Activated naive CD8-positive, alpha-beta T cell treated with anti-CD3 and anti-CD28 coated beads, Interleukin-2, amount 50 U/mL, for 16 hours (primary cell): Measurements from ENCODE around the gene SPHKAP.
"Not testable (repeated sequence)": the region's sequence is repeated elsewhere in the genome, so short reads cannot be mapped to it uniquely, and the experiment has no call there.

ENCODE experiments used
- DNase-seq: peaks from one replicate; pipeline ENCODE4 v3.0.0-alpha.2; 2020; ENCODE audit warnings: low read depth, low spot score

SPHKAP gene

DNA sequence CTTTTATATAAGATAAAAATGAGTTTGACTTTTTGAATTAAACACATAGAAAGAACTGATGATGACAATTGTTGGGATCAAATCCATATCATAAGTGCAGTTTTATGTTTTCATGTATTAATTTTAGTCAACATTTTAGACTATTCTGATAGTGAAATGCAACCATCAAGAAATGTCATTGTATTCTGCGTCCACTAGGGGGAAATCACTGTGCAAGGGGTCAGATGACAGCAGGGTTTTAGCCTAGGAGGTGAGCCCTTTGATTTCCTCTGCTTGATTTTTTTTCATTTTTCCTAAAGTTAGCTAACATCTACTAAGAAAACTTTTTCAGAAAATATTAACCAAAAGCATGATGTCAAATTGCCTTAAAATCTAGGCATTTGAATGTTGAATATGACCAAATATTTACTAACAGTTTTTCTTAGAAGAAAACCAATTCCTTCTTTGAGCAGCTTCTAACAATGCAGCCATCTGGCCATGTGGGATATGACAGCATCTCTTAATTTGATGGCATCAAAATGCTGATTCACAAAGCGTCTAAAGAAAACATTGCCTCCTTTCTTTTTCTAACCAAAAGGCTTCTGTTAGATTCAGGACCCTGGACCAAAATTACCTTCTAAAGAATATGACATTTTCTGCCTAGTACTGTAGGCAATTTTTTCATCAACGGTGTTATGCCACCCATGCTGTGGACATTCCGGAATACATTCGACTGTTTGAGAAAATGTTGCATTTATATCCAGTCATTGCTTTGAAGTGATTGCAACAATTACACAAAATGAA, 141.5 kb downstream of the SPHKAP start:
- no peak for DNase-seq

DNA sequence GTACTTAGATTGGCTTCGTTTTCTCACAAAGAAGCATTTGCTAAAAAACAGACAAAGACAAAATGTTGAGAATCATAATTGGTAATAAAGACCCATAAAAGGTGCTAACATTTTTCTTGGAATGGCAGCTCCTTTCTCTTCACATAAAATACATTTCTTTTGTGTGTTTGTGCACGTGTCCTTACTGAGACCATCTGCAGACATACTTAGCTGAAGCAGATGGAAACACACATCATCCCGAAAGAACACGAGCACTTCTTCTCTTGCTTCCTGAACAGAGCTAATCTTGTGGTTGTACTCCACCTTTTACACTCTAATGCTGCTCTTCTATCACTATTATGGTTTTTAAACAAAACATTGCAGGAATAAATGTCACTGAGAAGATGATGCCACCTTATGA, 142.5 kb downstream of the SPHKAP start:
- DNase-seq, result no peak

DNA sequence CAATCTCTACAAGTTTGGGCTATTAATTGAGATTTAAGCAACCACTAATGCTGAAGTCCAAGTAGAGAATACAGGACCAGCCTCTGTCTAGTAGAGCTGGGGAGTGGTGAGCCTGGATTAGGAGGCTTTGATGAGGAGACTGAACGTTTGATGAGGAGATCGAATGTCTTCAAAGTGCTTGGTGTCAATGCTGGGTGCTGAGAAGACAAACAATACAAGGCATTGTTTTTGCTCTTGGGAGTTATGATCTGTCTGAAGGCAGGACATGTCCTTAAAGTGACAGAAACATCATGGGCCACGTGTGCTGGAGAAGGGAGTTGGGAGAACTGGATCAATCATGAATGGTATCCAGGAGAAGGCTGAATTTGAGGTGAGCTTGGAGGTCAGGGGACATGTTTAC, 143.6 kb downstream of the SPHKAP start:
- DNase-seq, result no peak

DNA sequence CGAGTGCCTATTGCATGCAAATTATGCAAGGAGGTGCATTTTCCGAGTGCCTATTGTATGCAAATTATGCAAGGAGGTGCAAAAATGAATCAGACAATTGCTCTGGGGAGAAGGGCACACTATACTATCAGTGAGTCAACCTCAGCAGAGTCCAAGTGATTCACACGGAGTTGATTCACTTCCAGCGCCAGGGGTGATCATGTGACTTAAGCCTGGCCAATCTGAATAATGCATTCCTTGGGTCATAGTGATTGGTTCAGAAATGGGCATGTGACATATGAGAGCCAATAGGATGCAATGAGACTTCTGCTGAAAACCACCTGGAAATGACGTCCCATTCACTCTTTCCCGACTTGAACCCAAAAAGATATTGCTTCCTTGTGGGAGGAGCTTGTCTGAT, 157.9 kb downstream of the SPHKAP start:
- DNase-seq, result no peak

DNA sequence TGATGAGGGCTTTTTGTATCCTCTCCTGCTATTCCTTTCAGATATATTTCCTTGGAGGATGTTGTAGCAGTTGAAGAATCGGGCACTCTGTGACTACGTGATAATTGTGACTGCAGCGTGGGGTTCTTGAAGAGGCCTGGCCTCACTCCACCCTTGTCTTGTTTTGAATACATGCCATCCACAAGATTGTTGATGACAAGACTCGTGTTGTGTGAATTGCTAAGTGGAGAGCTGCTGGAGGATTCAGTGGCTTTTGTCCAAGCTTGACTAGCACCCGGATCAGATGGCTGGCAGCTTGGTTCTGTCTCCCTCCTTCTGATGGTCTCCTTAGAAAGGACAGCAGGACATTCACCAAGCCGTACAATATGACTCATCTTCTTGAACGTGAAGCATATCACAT, 163.2 kb downstream of the SPHKAP start:
- DNase-seq, result no peak

DNA sequence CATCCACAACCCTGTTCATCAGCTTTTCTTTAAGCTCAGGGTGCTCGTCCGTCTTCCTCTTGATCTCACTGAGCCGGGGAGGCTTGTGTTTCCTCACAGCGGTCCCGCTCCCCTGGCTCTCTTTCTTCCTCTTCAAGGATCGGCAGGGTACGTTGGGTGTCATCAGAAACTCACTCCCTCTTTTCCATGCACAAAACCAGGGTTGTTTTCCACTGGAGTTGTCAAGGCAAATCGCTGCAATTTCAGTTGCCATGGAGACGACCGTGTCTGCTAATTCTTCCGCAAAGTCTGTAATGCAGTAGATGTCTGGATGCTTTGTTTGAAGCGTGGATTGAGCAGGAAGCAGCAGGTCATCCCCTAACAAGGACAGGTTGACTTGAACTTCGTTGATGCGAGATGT, 163.7 kb downstream of the SPHKAP start:
- no peak for DNase-seq

DNA sequence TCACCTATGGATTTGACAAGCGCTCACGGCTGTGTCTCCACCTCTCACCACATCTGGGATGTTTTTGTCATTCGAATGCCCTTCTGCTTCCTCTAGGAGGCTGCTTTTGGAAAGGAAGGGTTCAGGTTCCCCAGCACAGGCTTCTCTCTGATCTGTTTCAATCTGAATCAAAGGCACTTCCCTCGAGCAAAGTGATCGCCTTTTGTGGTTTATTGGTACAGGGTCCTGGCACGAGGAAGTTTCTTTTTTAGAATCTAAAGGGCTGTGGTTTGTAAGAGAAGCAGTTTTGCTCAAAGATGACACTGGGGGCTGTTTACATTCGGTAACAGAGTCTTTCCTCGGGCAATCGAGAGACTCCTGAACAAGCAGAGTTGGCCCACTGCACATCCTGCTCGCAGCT, 165.1 kb downstream of the SPHKAP start:
- no peak for DNase-seq

DNA sequence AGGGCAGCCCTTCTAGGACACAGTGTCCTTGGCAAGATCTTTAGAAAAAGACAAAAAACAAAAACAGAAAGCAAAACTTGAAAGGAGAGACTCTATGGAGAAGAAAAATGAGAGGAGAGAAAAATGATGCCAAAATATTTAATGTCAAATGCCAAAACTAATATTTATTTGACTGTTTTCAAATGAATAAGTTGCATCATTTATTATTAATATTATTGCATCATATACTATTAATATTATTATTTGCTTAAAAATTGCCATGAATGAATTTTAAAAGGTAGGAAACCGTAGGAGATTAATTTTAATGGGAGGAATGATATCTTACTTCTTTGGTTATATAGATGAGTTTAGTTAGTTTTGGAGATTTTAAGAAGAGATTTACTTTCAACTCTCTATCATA, 165.7 kb downstream of the SPHKAP start:
- DNase-seq, result no peak

DNA sequence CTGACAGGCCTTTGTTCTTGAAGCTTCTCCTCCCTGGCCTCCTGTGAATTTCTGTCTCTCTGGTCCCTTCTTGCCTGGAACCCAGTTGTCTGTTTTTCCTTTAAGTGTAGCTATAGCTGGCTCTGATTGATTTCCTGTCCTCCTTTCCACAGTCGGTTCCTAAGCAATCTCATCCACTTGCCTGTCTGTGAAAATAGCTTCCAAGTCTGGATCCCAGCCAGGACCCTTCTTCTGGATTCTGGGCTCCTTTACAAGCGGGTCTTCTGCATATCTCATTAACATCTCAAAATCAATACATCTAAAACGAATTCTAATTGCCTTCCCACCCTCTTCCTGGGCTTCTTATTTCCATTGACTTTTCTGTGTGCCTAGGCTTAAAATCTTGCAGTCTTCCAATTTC, 185.1 kb downstream of the SPHKAP start:
- DNase-seq, result no peak

DNA sequence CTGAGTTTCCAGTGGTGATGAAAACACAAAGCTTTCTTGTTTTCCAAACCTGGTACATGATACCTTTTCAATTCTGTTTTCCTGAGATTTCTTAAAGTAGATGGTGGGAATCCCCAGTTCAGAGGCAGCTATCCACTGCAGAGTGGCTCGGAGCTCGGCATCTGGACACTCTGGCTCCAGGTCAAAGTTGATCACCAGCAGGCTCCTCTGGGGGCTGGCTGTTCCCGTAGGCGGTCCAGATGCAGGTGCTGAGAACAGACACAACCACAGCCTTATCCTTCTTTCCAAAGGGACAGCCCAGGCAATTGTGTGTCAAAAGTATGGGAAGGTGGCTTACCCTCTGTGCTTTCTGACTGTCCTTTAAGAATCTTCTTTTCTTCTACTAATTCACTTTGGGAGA, 190.6 kb downstream of the SPHKAP start:
- no peak for DNase-seq

DNA sequence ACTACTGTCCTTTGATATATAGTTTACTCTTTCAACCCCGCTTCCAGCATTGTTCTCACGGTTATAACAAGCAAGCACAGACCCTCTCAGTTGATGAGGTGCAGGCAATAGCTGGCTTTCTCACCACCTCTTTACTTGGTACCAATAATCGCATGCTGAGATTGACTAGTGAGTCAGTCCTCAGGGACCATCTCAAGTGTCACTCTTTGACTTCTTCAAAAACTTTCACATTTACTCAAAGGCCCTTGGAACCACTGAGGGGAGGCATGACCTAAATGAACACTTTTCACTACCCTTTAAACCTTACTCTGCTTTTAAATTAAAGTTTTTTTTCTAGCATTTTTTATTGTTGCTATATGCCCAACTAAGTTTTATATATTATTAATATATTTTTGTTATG, 208.2 kb downstream of the SPHKAP start:
- DNase-seq, result no peak

DNA sequence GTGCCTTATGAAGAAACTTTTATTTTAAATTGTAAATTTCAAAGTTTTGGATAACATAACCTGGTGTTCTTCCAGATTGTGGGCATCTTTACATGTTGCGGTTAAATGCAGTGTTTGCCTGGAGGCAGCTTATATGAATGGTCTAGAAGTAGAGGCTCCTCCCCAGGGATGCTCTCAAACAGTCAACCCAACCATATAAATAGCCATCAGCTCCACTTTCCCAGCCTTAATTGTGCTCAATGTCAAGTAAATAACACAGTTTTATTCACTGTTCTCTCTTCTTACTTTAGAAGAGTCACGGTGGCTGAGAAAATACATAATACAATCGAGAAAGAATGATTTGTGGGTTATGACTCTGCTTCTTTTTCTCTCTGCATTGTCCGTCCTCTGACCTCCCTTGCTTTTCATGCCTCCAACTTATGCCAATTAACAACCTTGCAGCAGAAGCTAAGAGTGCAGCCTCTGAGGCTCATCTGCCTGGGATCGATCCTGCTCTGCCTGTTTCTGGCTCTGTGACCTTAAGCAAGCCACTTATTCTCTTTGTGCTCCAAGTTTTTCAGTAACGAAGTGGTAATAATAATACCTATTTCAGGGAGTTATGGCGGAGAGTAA, 209.8 kb downstream of the SPHKAP start:
- DNase-seq, result no peak

DNA sequence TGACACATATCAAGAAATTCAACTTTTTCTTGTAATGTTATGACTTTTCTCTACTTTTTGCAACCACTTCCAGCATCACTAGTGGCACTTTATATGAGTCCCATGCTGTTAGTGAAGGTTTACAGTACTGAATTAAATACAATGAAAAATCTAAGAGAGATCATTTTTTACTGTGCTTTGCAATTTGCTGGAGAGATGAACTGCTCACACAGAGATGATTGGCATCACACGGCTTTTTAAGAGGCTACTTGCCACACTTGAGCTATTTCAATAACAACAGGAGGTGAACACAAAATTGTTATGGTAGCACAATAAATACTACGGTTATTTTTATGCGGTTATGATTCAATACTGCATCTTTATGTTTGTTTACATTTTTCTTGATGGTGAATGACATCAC, 221.2 kb downstream of the SPHKAP start:
- DNase-seq, result no peak

DNA sequence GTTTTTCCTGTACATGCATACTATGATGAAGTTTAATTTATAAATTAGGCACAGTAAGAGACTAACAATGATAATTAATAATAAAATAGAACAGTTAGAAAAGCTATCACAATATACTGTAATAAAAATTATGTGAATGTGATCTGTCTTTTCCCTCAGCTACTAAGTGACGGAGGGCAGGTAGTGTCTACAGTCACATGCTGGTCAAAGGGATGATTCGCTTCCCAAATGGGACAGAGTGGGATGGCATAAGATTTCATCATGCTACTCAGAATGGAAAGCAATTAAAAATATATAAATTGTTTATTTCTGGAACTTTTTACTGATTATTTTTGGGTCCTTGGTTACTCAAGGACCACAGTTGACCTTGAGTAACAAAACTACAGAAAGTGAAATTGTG, 238.5 kb downstream of the SPHKAP start:
- DNase-seq, result no peak

DNA sequence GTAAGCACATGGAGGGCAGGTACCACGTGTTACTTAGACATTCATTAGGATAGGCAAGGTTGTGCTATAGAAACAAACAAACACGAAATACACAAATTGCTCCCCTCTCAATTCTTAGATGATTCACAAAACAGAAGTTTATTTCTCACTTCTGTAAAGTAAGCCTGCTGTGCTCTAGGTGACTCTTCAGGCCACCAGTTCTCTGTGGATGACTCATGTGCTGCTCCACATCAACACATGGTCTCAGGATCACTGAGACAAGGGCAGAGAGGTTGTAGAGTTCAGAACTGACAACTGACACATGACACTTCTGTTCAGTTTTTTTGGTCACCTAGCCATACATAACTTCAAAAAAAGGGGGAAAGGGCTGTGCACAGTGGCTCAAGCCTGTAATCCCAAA, 239.5 kb downstream of the SPHKAP start:
- DNase-seq, result no peak

DNA sequence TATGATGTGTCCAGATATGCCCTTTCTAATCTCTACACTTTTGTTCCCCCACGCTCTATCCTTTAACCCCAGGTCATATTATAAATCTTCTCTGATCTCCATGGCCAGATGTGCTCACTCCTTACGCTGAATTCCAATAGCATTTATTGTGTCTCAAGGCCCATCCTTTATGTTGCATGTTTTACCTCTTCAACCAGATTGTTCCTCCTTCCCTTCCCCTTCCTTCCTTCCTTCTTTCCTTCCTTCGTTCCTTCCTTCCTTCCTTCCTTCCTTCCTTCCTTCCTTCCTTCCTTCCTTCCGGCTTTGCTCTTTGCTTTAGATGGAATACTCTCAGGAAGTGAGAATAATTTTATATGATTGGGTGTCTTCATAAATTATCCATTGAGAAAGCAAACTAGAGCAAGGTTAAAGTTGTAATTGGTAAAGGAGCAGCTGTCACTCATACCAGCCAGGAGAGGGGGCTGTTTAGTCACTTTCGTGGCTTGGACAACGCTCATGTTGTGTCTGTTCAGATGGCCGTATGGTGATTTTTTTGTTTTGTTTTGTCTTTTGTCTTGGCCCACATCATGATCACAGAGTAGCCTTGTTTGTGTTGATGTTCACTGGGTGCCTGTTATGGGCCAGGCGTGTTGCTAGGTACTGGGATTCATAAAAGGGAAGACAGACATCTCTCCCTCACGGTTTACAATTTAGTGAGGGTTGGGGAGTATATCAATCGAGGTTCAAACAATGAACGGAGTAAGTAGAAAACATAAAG, 242.0 kb downstream of the SPHKAP start:
- no peak for DNase-seq

DNA sequence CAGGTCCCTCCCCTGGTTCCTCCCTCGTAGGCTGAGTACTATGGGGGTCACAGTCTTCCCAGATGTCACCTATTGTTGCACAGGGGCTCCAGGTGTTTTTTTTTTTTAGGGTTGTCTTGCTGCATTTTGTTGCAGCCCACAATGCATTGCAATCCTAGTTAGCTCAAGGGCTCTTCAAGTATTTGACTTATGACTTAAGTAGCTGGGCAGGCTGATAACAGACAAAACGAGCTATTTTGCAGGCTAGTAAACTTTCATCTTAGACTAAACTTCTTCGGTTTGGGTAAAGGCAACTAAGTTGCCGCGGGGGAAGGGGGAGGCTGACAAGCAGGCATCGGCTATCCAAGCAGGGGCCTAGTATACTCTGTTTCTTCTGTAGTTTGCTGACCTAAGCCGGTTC, 245.2 kb downstream of the SPHKAP start:
- not testable (repeated sequence) for DNase-seq

DNA sequence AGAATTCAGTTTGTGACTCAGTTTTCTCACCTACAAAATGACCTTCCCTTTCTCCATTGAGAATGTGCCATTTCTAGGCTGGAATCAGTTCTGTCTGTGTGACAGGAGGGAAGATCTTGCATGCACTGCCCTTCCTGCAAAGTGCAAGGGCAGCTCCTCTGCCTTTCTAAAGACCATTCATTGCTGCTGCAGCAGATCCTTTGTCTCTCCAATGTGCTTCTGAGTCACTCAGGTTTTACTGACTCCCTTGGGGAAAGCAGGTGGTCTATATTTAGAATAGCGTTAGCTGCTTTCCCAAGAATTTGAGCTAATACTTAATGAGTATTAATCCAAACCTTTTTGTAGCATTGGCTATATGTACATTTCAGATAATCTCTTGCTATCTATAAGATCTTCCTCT, 247.6 kb downstream of the SPHKAP start:
- no peak for DNase-seq

DNA sequence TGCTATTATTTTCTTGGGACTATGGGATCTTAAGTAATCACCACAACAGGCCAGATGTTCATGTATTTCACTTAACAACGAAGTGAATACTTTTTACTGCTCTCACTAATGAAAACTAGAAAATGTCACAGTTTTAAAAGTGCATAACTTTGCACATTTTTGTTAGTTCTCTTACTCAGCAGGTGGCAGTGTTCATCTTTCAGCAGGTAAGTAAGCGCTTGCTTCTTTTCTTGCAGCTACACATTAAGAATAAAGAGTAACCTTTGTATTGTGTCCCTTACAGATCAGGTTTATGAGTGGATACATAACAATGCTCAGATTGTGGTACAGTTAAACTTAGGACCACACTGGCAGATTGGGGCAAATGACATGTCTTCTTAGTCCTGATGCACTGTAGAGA, 249.1 kb downstream of the SPHKAP start:
- DNase-seq, result no peak

DNA sequence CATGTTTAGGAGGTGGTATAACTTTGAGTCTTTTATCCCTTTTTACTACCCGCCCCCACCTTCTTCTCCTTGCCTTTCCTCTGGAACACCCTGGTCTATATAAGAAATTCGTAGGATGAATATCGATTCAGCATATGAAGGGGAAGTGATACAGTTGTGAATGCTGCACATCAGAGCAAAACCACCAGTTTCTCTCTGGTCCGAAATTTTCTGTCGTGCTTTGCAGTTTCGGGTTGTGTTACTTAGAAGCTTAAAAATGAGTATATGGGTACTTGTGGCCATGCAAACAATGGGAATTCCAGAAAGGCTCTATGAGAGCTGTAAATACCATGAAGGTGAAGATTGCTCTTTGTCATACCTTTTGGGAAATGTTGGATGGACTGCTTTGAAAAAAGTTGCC, 249.5 kb downstream of the SPHKAP start:
- DNase-seq, result no peak
